Sigmoid colon (tissue), 4 donors: ENCODE results near the gene MEF2A.
"Not testable (repeated sequence)": the region's sequence is repeated elsewhere in the genome, so short reads cannot be mapped to it uniquely, and the experiment has no call there.

Source experiments
- CTCF ChIP-seq, 4 experiments: fragments of 450-650 bp in 3 of 4; fragments of 200-600 bp in 1 of 4; IDR thresholded peaks; one replicate each; pipeline ENCODE4 v1.5.1; 2016 to 2019; ENCODE audit warnings: antibody characterized with exemption in 4 of 4, mild to moderate bottlenecking in 3 of 4, moderate library complexity in 2 of 4
- EP300 ChIP-seq, 4 donors: sonication (generic); formaldehyde crosslinking; IDR thresholded peaks; one replicate each; pipeline ENCODE4 v1.6.1; 2017; ENCODE audit warnings: antibody characterized with exemption in 4 of 4
- POLR2A ChIP-seq, 2 donors: fragments of 450-650 bp; IDR thresholded peaks; one replicate each; pipeline ENCODE4 v1.6.1; 2016; ENCODE audit warnings: antibody characterized with exemption in 2 of 2, mild to moderate bottlenecking in 2 of 2, moderate library complexity in 2 of 2
- POLR2AphosphoS5 ChIP-seq, 4 donors: sonication (generic); formaldehyde crosslinking; IDR thresholded peaks; one replicate each; pipeline ENCODE4 v1.6.1; 2017; ENCODE audit warnings: antibody characterized with exemption in 4 of 4

DNA sequence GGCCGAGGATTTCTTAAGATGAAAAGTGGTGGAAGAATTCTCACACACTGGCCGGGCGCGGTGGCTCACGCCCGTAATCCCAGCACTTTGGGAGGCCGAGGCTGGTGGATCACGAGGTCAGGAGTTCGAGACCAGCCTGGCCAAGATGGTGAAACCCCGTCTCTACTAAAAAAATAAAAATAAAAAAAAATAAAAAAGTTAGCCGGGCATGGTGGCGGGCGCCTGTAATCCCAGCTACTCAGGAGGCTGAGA lies 168.2 kb downstream of the MEF2A start:
- TF ChIP-seq CTCF, EP300, POLR2A, POLR2AphosphoS5 (IDR thresholded peaks at IDR 0.05): not testable (repeated sequence)
